IMR-90 (cell line): ENCODE results near the gene ECM1. TPM values are rescaled to one million over a fixed set of nuclear protein-coding genes. Genes with fewer than 3 reads are reported as not detected.

ENCODE experiments used
- ATAC-seq: fragments of 200-7000 bp; cut with Tn5 transposase; 2 replicates; pipeline ENCODE4 v1.9.1; 2020; ENCODE audit warnings: low read depth, mild to moderate bottlenecking, moderate library complexity
- BruUV-seq: library from RNA; stranded (reverse); fragments of 400-500 nt; replicated peaks from 2 replicates; lab custom pipeline; 2021; lab: Mats Ljungman, UMichigan
- CTCF ChIA-PET: fragments of 300-600 bp; formaldehyde crosslinking; extraction: SDS; loops from one replicate; lab custom pipeline; 2021; ENCODE audit warnings: antibody characterized with exemption; lab: Yijun Ruan, JAX
- POLR2A ChIA-PET: fragments of 300-600 bp; sonication (Branson Sonifier 250); formaldehyde crosslinking; loops from one replicate; lab custom pipeline; 2022; ENCODE audit warnings: antibody characterized with exemption; ENCODE audit not compliant: unreplicated experiment; lab: Charles Lee
- DNase-seq: peaks from one replicate; pipeline ENCODE4 v3.0.0; 2013
- H2AFZ ChIP-seq: replicated peaks from 2 replicates; pipeline ENCODE3; 2013; ENCODE audit warnings: low read length, mild to moderate bottlenecking; ENCODE audit not compliant: poor library complexity
- H2AK5ac ChIP-seq: 2 replicates; pipeline ENCODE4 v1.6.1; 2013; ENCODE audit warnings: low read depth, low read length, inconsistent platforms
- H2AK9ac ChIP-seq: replicated peaks from 2 replicates; pipeline ENCODE3; 2013; ENCODE audit warnings: mild to moderate bottlenecking, low read depth, low read length, moderate library complexity; ENCODE audit not compliant: poor library complexity
- H2BK120ac ChIP-seq: 2 replicates; pipeline ENCODE4 v1.6.1; 2013; ENCODE audit warnings: low read depth, low read length, inconsistent platforms
- H2BK15ac ChIP-seq: 3 replicates; pipeline ENCODE4 v1.6.1; 2013; ENCODE audit warnings: low read depth, low read length, inconsistent platforms
- H2BK20ac ChIP-seq: 2 replicates; pipeline ENCODE4 v1.6.1; 2013; ENCODE audit warnings: low read depth, mild to moderate bottlenecking, inconsistent platforms, low read length, moderate library complexity
- H2BK5ac ChIP-seq: 2 replicates; pipeline ENCODE4 v1.6.1; 2013; ENCODE audit warnings: mild to moderate bottlenecking, low read depth, low read length, inconsistent platforms; ENCODE audit not compliant: poor library complexity, severe bottlenecking
- H3K14ac ChIP-seq: replicated peaks from 2 replicates; pipeline ENCODE4 v1.6.1; 2013; ENCODE audit warnings: low read depth, low read length, inconsistent platforms
- H3K18ac ChIP-seq: 2 replicates; pipeline ENCODE4 v1.6.1; 2013; ENCODE audit warnings: low read depth, low read length, control low read depth
- H3K23ac ChIP-seq: 2 replicates; pipeline ENCODE4 v1.6.1; 2013; ENCODE audit warnings: low read depth, low read length, inconsistent platforms
- H3K27ac ChIP-seq: 2 replicates; pipeline ENCODE4 v1.5.1; 2013; ENCODE audit warnings: mild to moderate bottlenecking, control low read depth, low read length; ENCODE audit not compliant: insufficient read depth
- H3K27me3 ChIP-seq: 2 replicates; pipeline ENCODE4 v1.6.1; 2013; ENCODE audit warnings: low read length; ENCODE audit not compliant: control insufficient read depth, insufficient read depth
- H3K36me3 ChIP-seq: 2 replicates; pipeline ENCODE4 v1.6.1; 2013; ENCODE audit warnings: low read length, mixed read lengths; ENCODE audit not compliant: control insufficient read depth, insufficient read depth
- H3K4ac ChIP-seq: 2 replicates; pipeline ENCODE4 v1.6.1; 2013; ENCODE audit warnings: low read depth, low read length, inconsistent platforms
- H3K4me1 ChIP-seq: 2 replicates; pipeline ENCODE4 v1.6.1; 2013; ENCODE audit warnings: low read length, mixed read lengths; ENCODE audit not compliant: control insufficient read depth, insufficient read depth
- H3K4me2 ChIP-seq: 2 replicates; pipeline ENCODE4 v1.6.1; 2013; ENCODE audit warnings: low read depth, mild to moderate bottlenecking, control low read depth, low read length, moderate library complexity
- H3K4me3 ChIP-seq: 2 replicates; pipeline ENCODE4 v1.5.1; 2013; ENCODE audit warnings: low read depth, mild to moderate bottlenecking, control low read depth, low read length, moderate library complexity; ENCODE audit not compliant: insufficient read depth
- H3K56ac ChIP-seq: 2 replicates; pipeline ENCODE4 v1.6.1; 2013; ENCODE audit warnings: low read length, inconsistent platforms; ENCODE audit not compliant: insufficient read depth; ENCODE audit errors: extremely low read depth
- H3K79me1 ChIP-seq, 2 experiments: 2 replicates each; pipeline ENCODE4 v1.6.1; 2013; ENCODE audit warnings: low read length in 2 of 2, inconsistent platforms in 1 of 2, low read depth in 1 of 2
- H3K9ac ChIP-seq: 2 replicates; pipeline ENCODE4 v1.6.1; 2013; ENCODE audit warnings: low read depth, low read length, control low read depth
- H3K9me1 ChIP-seq: 2 replicates; pipeline ENCODE4 v1.6.1; 2013; ENCODE audit warnings: low read length, inconsistent platforms; ENCODE audit not compliant: insufficient read depth
- H3K9me3 ChIP-seq: 2 replicates; pipeline ENCODE4 v1.6.1; 2013; ENCODE audit warnings: low read length; ENCODE audit not compliant: control insufficient read depth, insufficient read depth
- H4K20me1 ChIP-seq: 2 replicates; pipeline ENCODE4 v1.6.1; 2013; ENCODE audit warnings: low read length, inconsistent platforms; ENCODE audit not compliant: insufficient read depth
- H4K5ac ChIP-seq: 2 replicates; pipeline ENCODE4 v1.6.1; 2013; ENCODE audit warnings: mild to moderate bottlenecking, low read depth, low read length, control low read depth
- H4K8ac ChIP-seq, 2 experiments: 2 replicates each; pipeline ENCODE4 v1.6.1; 2013; ENCODE audit warnings: low read depth in 2 of 2, low read length in 2 of 2, control low read depth in 1 of 2, inconsistent platforms in 1 of 2
- H4K91ac ChIP-seq: 2 replicates; pipeline ENCODE4 v1.6.1; 2013; ENCODE audit warnings: low read depth, low read length, inconsistent platforms; ENCODE audit not compliant: insufficient read depth
- CEBPB ChIP-seq: IDR thresholded peaks from 2 replicates; pipeline ENCODE4 v1.6.1; 2012; ENCODE audit warnings: low read depth, low read length, improper control_type of control experiment
- CTCF ChIP-seq: conservative IDR thresholded peaks from 2 replicates; pipeline ENCODE4 v1.5.1; 2012; ENCODE audit warnings: mild to moderate bottlenecking, low read depth, low read length, improper control_type of control experiment
- ELK1 ChIP-seq: fragments of 150-350 bp; IDR thresholded peaks from 2 replicates; pipeline ENCODE4 v1.6.1; 2016; ENCODE audit warnings: low read depth, mild to moderate bottlenecking, low read length, moderate library complexity, borderline replicate concordance
- FOS ChIP-seq: fragments of 150-350 bp; IDR thresholded peaks from 2 replicates; pipeline ENCODE4 v1.6.1; 2016; ENCODE audit warnings: low read depth, low read length
- MAZ ChIP-seq: IDR thresholded peaks from 2 replicates; pipeline ENCODE4 v1.6.1; 2012; ENCODE audit warnings: low read depth, mild to moderate bottlenecking, low read length, improper control_type of control experiment, moderate library complexity, borderline replicate concordance
- MXI1 ChIP-seq: IDR thresholded peaks from 2 replicates; pipeline ENCODE4 v1.6.1; 2012; ENCODE audit warnings: low read depth, mild to moderate bottlenecking, low read length, moderate library complexity, borderline replicate concordance
- RAD21 ChIP-seq: IDR thresholded peaks from 2 replicates; pipeline ENCODE4 v1.6.1; 2012; ENCODE audit warnings: low read length, improper control_type of control experiment
- RFX5 ChIP-seq: IDR thresholded peaks from 2 replicates; pipeline ENCODE4 v1.8.0; 2012; ENCODE audit warnings: low read depth, mild to moderate bottlenecking, low read length, moderate library complexity
- USF2 ChIP-seq: fragments of 150-350 bp; IDR thresholded peaks from 2 replicates; pipeline ENCODE4 v1.6.1; 2017; ENCODE audit warnings: mild to moderate bottlenecking, antibody characterized with exemption, low read length, low read depth
- dilution Hi-C: fragments of 300-500 bp; cut with HindIII; formaldehyde crosslinking; loops from one replicate; pipeline ENCODE4 v1.14.3; 2018; ENCODE audit warnings: low sequenced_read_pairs; ENCODE audit not compliant: unreplicated experiment
- in situ Hi-C: fragments of 300-500 bp; cut with MboI; formaldehyde crosslinking; loops from 3 replicates; pipeline ENCODE4 v1.14.3; 2019; ENCODE audit warnings: low sequenced_read_pairs, inconsistent platforms, mixed read lengths
- intact Hi-C: fragments of 100-400 bp; cut with micrococcal nuclease; formaldehyde crosslinking; loops from 2 replicates; pipeline ENCODE4 v1.10.0; 2022
- polyA plus RNA-seq, 3 experiments: library from polyadenylated mRNA; depleted of rRNA; stranded (reverse); fragments of >200 nt; gene quantifications; 2 replicates each; pipeline ENCODE4 v1.2.3, GENCODE V29; 2012; ENCODE audit warnings: low replicate concordance in 1 of 3
- total RNA-seq: library from RNA; depleted of rRNA; stranded (reverse); fragments of >200 nt; gene quantifications from 2 replicates; pipeline ENCODE4 v1.2.3, GENCODE V29; 2012

Gene ECM1
- total and polyA plus RNA-seq, 2 of the 4 experiments (the other 2 are of a cell fraction): 20.1 to 230 TPM

GRCh38 chr1:150466964-150467363 is 40.9 kb upstream of the ECM1 start:
- no peak overlapping the region for H2AK5ac ChIP-seq
- no peak for TF ChIP-seq FOS
- no peak for TF ChIP-seq CTCF
- no peak for TF ChIP-seq RAD21
- no peak for TF ChIP-seq MXI1
- TF ChIP-seq USF2: no peak
- TF ChIP-seq MAZ: no peak
- no peak for TF ChIP-seq RFX5
- TF ChIP-seq CEBPB: no peak
- TF ChIP-seq ELK1: no peak
- H2BK15ac ChIP-seq: no peak overlapping the region
- H3K56ac ChIP-seq: no peak overlapping the region
- H2AK9ac ChIP-seq: no peak overlapping the region
- POLR2A ChIA-PET: no interaction called here
- H3K9me3 ChIP-seq: no peaks in the 10 kb centered on the region
- no peak overlapping the region for H2BK5ac ChIP-seq
- H4K91ac ChIP-seq: no peak overlapping the region
- BruUV-seq: no TSS peak
- no peak overlapping the region for H3K4me2 ChIP-seq
- CTCF ChIA-PET: interaction anchor here (0.6 kb wide), 1 partner anchor 138 kb away, joined by 4 read pairs; no protein-coding TSS in a partner anchor
- no peak overlapping the region for H3K14ac ChIP-seq
- DNase-seq: no peak
- no peak overlapping the region for H3K4ac ChIP-seq
- no peaks in the 10 kb centered on the region for H3K4me1 ChIP-seq
- H3K9me1 ChIP-seq: no peaks in the 10 kb centered on the region
- H3K23ac ChIP-seq: no peak overlapping the region
- H3K36me3 ChIP-seq: peaks cover 28% of the 10 kb centered on the region
- H4K20me1 ChIP-seq: no peaks in the 10 kb centered on the region; the same call in 1 of the 2 replicates
- no peak overlapping the region for H3K27ac ChIP-seq
- intact Hi-C loops: no loop called here
- in situ Hi-C loops: no loop called here
- H3K18ac ChIP-seq: no peak overlapping the region
- H4K5ac ChIP-seq: no peak overlapping the region
- H2BK20ac ChIP-seq: no peak overlapping the region
- no peak for ATAC-seq
- peaks cover 0 to 8% of the 10 kb centered on the region in 2 experiments; a peak in 3 of 4 replicates for H3K79me1 ChIP-seq
- no peaks in the 10 kb centered on the region for H3K27me3 ChIP-seq
- no peak overlapping the region for H3K9ac ChIP-seq
- no peak overlapping the region for H3K4me3 ChIP-seq
- dilution Hi-C loops: no loop called here
- no peak overlapping the region for H2AFZ ChIP-seq
- H2BK120ac ChIP-seq: no peak overlapping the region
- H4K8ac ChIP-seq: no peak overlapping the region
